ENCODE measurements around the gene EDN2. TPM values are rescaled to one million over a fixed set of nuclear protein-coding genes. Genes with fewer than 3 reads are reported as not detected.

EDN2 gene
- total and polyA plus RNA-seq, 2 of the 8 experiments (the other 6 are each of a cell fraction or from before 2014, with no cell fraction given): 0.32 to 0.39 TPM

- TF ChIP-seq, protein P1, sequence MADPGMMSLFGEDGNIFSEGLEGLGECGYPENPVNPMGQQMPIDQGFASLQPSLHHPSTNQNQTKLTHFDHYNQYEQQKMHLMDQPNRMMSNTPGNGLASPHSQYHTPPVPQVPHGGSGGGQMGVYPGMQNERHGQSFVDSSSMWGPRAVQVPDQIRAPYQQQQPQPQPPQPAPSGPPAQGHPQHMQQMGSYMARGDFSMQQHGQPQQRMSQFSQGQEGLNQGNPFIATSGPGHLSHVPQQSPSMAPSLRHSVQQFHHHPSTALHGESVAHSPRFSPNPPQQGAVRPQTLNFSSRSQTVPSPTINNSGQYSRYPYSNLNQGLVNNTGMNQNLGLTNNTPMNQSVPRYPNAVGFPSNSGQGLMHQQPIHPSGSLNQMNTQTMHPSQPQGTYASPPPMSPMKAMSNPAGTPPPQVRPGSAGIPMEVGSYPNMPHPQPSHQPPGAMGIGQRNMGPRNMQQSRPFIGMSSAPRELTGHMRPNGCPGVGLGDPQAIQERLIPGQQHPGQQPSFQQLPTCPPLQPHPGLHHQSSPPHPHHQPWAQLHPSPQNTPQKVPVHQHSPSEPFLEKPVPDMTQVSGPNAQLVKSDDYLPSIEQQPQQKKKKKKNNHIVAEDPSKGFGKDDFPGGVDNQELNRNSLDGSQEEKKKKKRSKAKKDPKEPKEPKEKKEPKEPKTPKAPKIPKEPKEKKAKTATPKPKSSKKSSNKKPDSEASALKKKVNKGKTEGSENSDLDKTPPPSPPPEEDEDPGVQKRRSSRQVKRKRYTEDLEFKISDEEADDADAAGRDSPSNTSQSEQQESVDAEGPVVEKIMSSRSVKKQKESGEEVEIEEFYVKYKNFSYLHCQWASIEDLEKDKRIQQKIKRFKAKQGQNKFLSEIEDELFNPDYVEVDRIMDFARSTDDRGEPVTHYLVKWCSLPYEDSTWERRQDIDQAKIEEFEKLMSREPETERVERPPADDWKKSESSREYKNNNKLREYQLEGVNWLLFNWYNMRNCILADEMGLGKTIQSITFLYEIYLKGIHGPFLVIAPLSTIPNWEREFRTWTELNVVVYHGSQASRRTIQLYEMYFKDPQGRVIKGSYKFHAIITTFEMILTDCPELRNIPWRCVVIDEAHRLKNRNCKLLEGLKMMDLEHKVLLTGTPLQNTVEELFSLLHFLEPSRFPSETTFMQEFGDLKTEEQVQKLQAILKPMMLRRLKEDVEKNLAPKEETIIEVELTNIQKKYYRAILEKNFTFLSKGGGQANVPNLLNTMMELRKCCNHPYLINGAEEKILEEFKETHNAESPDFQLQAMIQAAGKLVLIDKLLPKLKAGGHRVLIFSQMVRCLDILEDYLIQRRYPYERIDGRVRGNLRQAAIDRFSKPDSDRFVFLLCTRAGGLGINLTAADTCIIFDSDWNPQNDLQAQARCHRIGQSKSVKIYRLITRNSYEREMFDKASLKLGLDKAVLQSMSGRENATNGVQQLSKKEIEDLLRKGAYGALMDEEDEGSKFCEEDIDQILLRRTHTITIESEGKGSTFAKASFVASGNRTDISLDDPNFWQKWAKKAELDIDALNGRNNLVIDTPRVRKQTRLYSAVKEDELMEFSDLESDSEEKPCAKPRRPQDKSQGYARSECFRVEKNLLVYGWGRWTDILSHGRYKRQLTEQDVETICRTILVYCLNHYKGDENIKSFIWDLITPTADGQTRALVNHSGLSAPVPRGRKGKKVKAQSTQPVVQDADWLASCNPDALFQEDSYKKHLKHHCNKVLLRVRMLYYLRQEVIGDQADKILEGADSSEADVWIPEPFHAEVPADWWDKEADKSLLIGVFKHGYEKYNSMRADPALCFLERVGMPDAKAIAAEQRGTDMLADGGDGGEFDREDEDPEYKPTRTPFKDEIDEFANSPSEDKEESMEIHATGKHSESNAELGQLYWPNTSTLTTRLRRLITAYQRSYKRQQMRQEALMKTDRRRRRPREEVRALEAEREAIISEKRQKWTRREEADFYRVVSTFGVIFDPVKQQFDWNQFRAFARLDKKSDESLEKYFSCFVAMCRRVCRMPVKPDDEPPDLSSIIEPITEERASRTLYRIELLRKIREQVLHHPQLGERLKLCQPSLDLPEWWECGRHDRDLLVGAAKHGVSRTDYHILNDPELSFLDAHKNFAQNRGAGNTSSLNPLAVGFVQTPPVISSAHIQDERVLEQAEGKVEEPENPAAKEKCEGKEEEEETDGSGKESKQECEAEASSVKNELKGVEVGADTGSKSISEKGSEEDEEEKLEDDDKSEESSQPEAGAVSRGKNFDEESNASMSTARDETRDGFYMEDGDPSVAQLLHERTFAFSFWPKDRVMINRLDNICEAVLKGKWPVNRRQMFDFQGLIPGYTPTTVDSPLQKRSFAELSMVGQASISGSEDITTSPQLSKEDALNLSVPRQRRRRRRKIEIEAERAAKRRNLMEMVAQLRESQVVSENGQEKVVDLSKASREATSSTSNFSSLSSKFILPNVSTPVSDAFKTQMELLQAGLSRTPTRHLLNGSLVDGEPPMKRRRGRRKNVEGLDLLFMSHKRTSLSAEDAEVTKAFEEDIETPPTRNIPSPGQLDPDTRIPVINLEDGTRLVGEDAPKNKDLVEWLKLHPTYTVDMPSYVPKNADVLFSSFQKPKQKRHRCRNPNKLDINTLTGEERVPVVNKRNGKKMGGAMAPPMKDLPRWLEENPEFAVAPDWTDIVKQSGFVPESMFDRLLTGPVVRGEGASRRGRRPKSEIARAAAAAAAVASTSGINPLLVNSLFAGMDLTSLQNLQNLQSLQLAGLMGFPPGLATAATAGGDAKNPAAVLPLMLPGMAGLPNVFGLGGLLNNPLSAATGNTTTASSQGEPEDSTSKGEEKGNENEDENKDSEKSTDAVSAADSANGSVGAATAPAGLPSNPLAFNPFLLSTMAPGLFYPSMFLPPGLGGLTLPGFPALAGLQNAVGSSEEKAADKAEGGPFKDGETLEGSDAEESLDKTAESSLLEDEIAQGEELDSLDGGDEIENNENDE (IDR thresholded peaks at IDR 0.05; ENCODE audit: insufficient replicate concordance, low read length): no peak
Measured at GRCh38 chr1:41504114-41505035, 19.9 kb upstream of the EDN2 start (continued).
